NCI-H2227 treated with DMSO at 0.1 percent for 48 hours (cell line): ENCODE results near the gene ABO.
"Not testable (repeated sequence)": the region's sequence is repeated elsewhere in the genome, so short reads cannot be mapped to it uniquely, and the experiment has no call there.

Experiments used
- DNase-seq: peaks from one replicate; lab custom pipeline; 2025; lab: John Stamatoyannopoulos, UW

The ABO gene

DNA sequence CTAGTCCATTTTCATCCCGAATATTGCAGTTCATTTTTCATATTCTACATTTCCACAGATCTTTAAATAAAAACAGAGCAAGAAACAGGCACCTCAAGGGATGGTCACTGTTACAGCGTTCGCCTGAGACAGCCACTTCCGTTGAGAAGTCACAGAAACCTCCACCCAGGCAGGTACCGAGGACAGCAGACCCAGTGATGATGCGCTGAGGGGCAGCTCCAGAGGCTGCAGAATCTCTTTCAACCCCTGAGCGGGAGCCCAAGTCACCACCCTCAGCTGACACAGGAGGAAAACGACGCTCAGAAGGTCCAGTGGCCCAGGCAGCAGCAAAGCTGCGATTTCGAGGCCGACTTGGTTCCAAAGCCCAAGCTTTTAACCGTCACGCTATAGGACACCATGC lies 32.8 kb downstream of the ABO start:
- no peak for DNase-seq

DNA sequence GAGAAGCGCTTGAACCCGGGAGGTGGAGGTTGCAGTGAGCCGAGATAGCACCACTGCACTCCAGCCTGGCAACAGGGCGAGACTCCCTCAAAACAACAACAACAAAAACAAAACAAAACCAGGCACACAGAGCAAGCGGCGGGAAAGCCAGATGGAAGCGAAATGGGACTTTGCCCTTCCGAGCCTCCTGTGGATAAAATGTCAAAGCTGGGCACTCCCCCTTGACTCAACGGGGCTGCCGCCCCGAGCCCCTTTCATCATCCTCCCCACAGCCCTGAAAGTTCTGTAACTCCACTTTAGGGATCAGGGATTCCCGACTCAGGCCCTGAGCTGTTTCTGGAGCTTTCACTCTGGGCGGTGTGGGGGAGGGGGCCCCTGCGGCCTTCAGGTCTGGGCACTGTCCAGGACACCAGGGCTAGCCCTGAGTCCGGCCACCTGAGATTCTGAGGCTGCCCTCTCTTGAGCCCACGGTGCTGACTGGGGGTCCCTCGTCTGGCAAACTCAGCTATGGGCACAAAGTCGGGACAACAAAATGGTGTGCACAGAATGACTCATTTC lies 35.4 kb downstream of the ABO start:
- no peak for DNase-seq

- no peak for DNase-seq
These were observed 36.0 kb downstream of the ABO start for GRCh38 chr9:133238851-133239532.

DNA sequence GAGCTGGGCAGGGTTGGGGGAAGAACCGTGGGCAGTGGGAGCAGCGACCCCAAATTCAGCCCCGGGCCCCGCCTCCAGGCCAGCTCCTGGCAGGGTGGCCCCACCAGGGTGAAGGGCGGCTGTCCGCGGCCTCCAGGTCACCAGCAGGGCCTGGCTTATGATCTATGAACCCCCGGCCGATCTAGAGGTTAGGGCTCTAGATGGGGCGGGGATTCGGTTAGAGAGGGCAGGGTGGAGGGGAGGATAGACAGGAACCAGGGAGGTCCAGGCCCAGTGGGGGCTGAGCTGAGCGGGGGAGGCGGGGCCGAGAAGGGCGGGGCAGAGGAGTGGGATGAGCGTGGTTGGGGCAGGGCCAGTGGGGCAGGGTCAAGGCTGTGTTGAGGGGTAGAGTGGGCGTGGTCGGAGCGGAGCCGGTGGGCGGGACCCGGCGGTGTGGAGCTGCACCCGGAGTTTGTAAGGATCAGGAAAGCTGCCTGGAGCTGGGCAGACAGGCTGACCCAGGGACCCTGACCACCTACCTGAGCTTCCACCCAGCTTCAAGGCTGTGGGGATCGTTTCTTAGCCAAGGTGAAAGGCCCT lies 36.6 kb downstream of the ABO start:
- DNase-seq = peak; percentile 1

DNA sequence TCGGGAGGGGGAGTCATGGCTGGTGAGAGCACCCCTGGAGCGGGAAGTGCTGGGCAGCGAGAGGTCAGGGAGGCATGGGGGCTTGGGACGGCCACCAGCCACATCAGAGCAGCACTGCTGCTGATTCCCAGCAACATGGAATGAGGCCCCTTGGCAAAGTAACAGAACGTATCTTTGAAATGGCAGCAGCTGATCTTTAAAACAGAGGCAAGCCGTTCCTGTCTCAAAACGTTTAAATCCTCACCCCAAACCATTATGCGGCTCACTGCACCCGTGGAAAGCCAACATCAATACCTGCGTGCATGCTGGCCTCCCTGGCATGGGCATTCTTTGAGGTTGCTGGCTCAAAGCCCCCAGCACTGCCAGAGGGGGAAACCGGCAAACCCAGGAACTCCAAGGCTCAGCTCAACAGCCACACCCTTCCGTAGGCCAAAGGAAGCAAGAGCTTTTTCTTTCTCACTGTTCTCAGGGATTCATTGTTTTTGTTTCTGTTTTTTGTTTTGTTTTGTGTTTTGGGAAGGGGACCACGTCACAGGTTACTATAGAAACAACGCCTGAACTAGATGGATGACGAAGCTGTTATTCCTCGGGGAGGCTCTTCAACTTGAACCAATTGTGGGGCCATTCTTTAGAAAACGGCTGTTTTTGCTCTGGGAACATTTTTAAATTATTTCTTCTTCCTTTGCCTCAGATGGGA lies 37.8 kb downstream of the ABO start:
- DNase-seq = peak; percentile 3

DNA sequence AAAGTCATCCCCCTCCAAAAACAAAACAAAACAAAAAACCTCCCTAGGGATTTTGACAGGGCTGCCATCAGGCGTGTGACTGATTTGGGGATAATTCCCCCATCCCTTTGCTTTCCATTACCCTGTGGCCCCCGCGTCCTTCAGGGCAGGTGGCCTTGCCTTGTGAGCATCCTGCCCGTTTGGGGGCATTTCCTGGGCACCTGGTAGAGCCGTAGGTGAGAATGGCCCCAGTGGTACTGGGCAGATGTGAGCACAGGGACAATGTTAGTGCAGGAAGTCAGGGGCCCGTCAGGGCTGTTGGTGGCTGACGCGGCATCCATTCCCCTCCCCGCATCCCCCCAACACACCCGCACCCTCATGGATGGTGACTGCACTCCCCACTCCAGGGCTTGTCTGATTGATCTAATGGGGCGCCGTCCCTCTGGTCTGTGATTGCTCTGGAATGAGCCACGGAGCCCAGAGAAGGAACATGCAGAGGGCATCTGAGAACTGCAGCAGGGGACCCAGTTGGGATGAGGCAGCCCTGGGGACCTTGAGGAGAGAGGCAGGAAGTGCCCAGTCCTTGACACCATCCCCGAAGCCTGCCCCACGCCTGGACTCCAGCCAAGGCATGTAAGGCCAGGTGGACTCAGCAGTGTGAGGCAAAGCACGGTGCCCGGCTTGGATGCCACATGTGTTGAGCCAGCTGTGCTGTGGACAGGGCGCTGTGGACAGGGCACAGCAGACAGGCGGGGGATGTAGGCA lies 38.5 kb downstream of the ABO start:
- DNase-seq = not testable (repeated sequence)

- no peak for DNase-seq
These were observed 39.3 kb downstream of the ABO start for GRCh38 chr9:133235549-133236222.

DNA sequence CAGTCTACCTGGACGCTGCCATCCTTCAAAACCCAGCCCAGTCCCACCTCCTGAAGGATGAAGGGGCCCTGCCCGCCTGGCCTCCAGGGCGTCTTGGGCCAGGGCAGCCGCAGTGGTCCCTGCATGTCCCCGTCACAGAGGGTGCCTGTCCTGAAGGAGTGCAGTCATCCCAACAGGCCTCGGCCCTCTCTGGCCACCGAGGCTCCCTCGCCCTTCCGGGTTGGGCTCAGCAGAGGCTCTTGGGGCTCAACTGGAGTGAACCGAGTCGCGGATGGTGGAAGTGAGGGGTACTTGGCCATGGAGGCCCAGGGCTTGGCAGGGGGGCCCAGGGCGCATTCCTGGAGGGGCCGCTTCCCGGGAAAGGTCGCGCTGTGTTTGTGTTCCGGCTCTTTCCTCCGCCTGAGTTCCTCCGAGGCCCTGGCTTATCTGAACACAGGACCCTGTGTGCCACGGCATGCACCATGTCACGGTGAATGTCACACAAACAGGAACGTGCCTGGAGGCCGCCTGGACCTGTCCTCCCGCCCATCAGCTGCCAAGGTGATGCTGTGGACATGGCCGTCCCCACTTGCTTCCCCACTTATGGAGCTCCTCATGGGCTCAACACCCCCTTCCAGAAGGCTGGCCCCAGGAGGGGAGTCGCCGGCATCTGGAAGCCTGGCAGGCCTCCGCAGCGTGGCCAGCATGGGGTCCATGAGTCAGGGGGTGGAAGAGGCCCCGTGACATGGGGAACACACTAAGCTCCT lies 40.3 kb downstream of the ABO start:
- DNase-seq = no peak

GRCh38 chr9:133233681-133234432 lies 41.1 kb downstream of the ABO start:
- no peak for DNase-seq

- DNase-seq = not testable (repeated sequence)
These were observed 43.0 kb downstream of the ABO start for GRCh38 chr9:133231934-133232568.

DNA sequence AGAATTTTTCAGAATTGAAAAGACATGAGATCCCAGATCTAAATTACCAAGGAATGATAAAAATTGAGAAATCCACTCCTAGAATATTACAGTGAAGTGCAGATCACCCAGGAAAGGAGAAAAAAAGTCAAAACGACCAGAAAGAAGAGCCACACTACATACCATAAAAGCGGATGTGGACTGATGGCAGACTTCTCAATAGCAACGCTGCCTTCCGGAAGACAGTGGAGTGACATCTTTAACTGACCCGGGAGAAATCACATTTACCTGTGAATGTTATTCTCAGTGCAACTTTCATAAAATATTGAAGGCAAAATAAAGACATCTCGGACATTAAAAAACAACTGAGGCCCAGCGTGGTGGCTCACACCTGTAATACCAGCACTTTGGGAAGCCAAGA lies 44.5 kb downstream of the ABO start:
- not testable (repeated sequence) for DNase-seq

DNA sequence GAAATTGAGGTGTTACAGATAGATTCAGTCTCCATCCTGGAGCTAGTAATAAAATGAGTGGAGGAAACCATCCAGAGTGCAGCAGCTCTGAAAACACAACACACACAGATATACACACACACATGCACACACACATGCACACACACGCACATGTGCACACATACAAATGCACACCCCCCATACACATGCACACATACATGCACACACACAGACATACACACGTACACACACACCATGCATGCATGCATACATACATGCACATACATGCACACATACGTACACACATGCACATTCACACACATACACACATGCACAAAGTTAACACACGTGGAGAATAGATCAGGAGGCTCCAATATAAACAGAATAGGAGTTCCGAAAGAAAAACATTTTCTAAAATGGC lies 44.9 kb downstream of the ABO start:
- DNase-seq = no peak

DNA sequence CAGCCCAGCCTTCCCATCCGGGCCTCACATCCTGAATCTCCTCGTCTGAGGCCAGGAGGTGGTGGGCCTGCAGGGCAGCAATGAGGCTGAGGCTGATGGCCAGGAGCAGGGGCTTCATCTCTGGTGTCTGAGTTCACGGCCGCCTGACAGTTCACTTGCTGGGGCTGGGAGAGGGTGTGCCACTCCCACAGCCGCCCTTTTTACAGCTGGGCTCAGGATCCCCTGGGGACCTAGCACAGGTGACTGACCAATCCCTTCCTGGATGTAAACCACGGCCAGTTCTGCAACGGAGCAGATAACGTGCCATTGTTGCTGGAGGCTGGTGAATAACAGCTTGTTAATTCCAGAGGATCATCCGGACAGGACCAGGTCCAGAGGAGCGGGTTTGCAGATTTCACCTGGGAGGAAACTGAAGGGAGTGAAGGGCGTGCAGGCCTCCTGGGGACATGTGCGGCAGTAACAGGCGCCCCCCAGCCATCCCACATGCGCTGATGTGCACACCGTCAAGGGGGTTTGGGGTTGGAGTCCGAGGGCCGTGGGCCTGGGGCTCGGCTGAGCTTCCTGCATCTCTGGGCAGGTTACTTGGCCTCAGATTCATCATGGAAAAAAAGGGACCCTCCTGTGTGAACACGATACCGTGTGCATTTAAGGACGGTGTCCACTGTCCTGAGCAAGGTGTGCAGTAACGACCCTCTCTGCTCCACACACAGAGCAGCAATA lies 46.4 kb downstream of the ABO start:
- not testable (repeated sequence) for DNase-seq

DNA sequence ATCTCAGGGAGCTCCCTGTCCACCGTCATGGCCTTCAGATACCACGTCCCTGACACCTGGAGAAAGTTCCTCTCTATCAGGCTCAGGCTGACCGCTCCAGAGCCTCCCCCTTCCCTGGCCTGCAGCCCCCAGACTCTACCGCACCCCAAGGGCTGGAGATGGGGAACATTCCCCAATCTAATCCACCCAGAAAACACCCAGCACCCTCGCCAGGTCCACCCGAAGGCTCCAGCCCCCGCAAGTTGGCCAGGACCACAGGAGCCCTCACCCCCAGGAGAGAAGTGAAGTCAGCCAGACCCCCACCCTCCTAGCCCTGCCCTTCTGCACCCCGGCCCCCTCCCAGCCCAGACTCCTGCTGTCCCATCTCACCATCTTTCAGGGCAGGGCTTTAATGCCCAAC lies 47.0 kb downstream of the ABO start:
- DNase-seq = not testable (repeated sequence)

GRCh38 chr9:133227242-133227860 lies 47.6 kb downstream of the ABO start:
- DNase-seq = no peak

DNA sequence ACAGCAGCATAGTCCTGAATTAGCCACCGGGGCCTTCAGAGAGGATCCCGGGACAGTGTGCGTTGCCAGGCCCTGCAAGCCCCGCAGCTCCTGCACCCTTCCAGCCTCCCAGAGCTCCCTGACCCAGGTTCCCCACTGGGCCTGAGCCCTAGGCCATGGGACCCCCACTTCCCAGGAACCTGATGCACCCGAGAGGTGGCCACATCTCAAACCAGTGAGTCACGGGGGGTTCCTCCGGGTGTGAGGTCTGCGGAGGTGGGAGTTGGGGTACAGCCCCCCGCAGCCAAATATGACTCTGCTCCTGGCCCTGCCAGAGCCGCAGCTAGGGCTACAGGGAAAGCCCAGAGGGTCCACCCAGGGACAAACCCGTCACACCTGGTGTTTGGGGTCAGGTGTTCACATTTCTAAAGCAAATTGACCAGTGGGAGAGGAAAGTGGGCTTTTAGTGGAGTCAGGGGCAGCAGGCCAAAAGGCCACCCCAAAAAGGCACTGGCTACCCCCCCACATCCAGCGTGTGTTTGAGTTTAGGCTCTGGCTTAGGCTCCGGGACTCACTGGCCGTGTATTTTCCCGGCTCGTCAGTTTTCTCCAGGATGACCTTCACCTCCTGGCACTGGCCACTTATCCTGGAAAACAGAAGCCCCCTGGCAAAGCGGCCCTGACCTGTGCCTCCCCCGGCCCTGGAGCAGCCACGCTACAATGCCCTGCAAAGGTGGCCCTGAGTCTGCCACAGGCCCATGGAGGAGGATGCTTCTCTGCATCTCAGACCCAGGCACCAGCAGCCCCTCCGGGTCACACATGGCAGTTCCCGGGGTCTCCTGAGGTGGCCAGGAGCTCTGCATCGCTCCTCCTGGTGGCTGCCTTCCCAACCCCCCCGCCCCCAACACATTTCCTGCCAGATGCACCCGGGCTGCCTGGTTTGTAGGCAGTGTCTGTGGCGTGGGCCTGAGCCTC lies 48.5 kb downstream of the ABO start:
- no peak for DNase-seq

- no peak for DNase-seq
These were observed 49.6 kb downstream of the ABO start for GRCh38 chr9:133225171-133226011.
